IMR-90 (cell line): ENCODE data around the gene CDK6. TPM values are rescaled to one million over a fixed set of nuclear protein-coding genes. Genes with fewer than 3 reads are reported as not detected.

Experiments
- ATAC-seq: fragments of 200-7000 bp; cut with Tn5 transposase; 2 replicates; pipeline ENCODE4 v1.9.1; 2020; ENCODE audit warnings: low read depth, mild to moderate bottlenecking, moderate library complexity
- BruUV-seq: library from RNA; stranded (reverse); fragments of 400-500 nt; replicated peaks from 2 replicates; lab custom pipeline; 2021; lab: Mats Ljungman, UMichigan
- CTCF ChIA-PET: fragments of 300-600 bp; formaldehyde crosslinking; extraction: SDS; loops from one replicate; lab custom pipeline; 2021; ENCODE audit warnings: antibody characterized with exemption; lab: Yijun Ruan, JAX
- POLR2A ChIA-PET: fragments of 300-600 bp; sonication (Branson Sonifier 250); formaldehyde crosslinking; loops from one replicate; lab custom pipeline; 2022; ENCODE audit warnings: antibody characterized with exemption; ENCODE audit not compliant: unreplicated experiment; lab: Charles Lee
- DNase-seq: peaks from one replicate; pipeline ENCODE4 v3.0.0; 2013
- H2AFZ ChIP-seq: replicated peaks from 2 replicates; pipeline ENCODE3; 2013; ENCODE audit warnings: low read length, mild to moderate bottlenecking; ENCODE audit not compliant: poor library complexity
- H2AK5ac ChIP-seq: 2 replicates; pipeline ENCODE4 v1.6.1; 2013; ENCODE audit warnings: low read depth, low read length, inconsistent platforms
- H2AK9ac ChIP-seq: replicated peaks from 2 replicates; pipeline ENCODE3; 2013; ENCODE audit warnings: mild to moderate bottlenecking, low read depth, low read length, moderate library complexity; ENCODE audit not compliant: poor library complexity
- H2BK120ac ChIP-seq: 2 replicates; pipeline ENCODE4 v1.6.1; 2013; ENCODE audit warnings: low read depth, low read length, inconsistent platforms
- H2BK15ac ChIP-seq: 3 replicates; pipeline ENCODE4 v1.6.1; 2013; ENCODE audit warnings: low read depth, low read length, inconsistent platforms
- H2BK20ac ChIP-seq: 2 replicates; pipeline ENCODE4 v1.6.1; 2013; ENCODE audit warnings: low read depth, mild to moderate bottlenecking, inconsistent platforms, low read length, moderate library complexity
- H2BK5ac ChIP-seq: 2 replicates; pipeline ENCODE4 v1.6.1; 2013; ENCODE audit warnings: mild to moderate bottlenecking, low read depth, low read length, inconsistent platforms; ENCODE audit not compliant: poor library complexity, severe bottlenecking
- H3K14ac ChIP-seq: replicated peaks from 2 replicates; pipeline ENCODE4 v1.6.1; 2013; ENCODE audit warnings: low read depth, low read length, inconsistent platforms
- H3K18ac ChIP-seq: 2 replicates; pipeline ENCODE4 v1.6.1; 2013; ENCODE audit warnings: low read depth, low read length, control low read depth
- H3K23ac ChIP-seq: 2 replicates; pipeline ENCODE4 v1.6.1; 2013; ENCODE audit warnings: low read depth, low read length, inconsistent platforms
- H3K27ac ChIP-seq: 2 replicates; pipeline ENCODE4 v1.5.1; 2013; ENCODE audit warnings: mild to moderate bottlenecking, control low read depth, low read length; ENCODE audit not compliant: insufficient read depth
- H3K27me3 ChIP-seq: 2 replicates; pipeline ENCODE4 v1.6.1; 2013; ENCODE audit warnings: low read length; ENCODE audit not compliant: control insufficient read depth, insufficient read depth
- H3K36me3 ChIP-seq: 2 replicates; pipeline ENCODE4 v1.6.1; 2013; ENCODE audit warnings: low read length, mixed read lengths; ENCODE audit not compliant: control insufficient read depth, insufficient read depth
- H3K4ac ChIP-seq: 2 replicates; pipeline ENCODE4 v1.6.1; 2013; ENCODE audit warnings: low read depth, low read length, inconsistent platforms
- H3K4me1 ChIP-seq: 2 replicates; pipeline ENCODE4 v1.6.1; 2013; ENCODE audit warnings: low read length, mixed read lengths; ENCODE audit not compliant: control insufficient read depth, insufficient read depth
- H3K4me2 ChIP-seq: 2 replicates; pipeline ENCODE4 v1.6.1; 2013; ENCODE audit warnings: low read depth, mild to moderate bottlenecking, control low read depth, low read length, moderate library complexity
- H3K4me3 ChIP-seq: 2 replicates; pipeline ENCODE4 v1.5.1; 2013; ENCODE audit warnings: low read depth, mild to moderate bottlenecking, control low read depth, low read length, moderate library complexity; ENCODE audit not compliant: insufficient read depth
- H3K56ac ChIP-seq: 2 replicates; pipeline ENCODE4 v1.6.1; 2013; ENCODE audit warnings: low read length, inconsistent platforms; ENCODE audit not compliant: insufficient read depth; ENCODE audit errors: extremely low read depth
- H3K79me1 ChIP-seq, 2 experiments: 2 replicates each; pipeline ENCODE4 v1.6.1; 2013; ENCODE audit warnings: low read length in 2 of 2, inconsistent platforms in 1 of 2, low read depth in 1 of 2
- H3K9ac ChIP-seq: 2 replicates; pipeline ENCODE4 v1.6.1; 2013; ENCODE audit warnings: low read depth, low read length, control low read depth
- H3K9me1 ChIP-seq: 2 replicates; pipeline ENCODE4 v1.6.1; 2013; ENCODE audit warnings: low read length, inconsistent platforms; ENCODE audit not compliant: insufficient read depth
- H3K9me3 ChIP-seq: 2 replicates; pipeline ENCODE4 v1.6.1; 2013; ENCODE audit warnings: low read length; ENCODE audit not compliant: control insufficient read depth, insufficient read depth
- H4K20me1 ChIP-seq: 2 replicates; pipeline ENCODE4 v1.6.1; 2013; ENCODE audit warnings: low read length, inconsistent platforms; ENCODE audit not compliant: insufficient read depth
- H4K5ac ChIP-seq: 2 replicates; pipeline ENCODE4 v1.6.1; 2013; ENCODE audit warnings: mild to moderate bottlenecking, low read depth, low read length, control low read depth
- H4K8ac ChIP-seq, 2 experiments: 2 replicates each; pipeline ENCODE4 v1.6.1; 2013; ENCODE audit warnings: low read depth in 2 of 2, low read length in 2 of 2, control low read depth in 1 of 2, inconsistent platforms in 1 of 2
- H4K91ac ChIP-seq: 2 replicates; pipeline ENCODE4 v1.6.1; 2013; ENCODE audit warnings: low read depth, low read length, inconsistent platforms; ENCODE audit not compliant: insufficient read depth
- BHLHE40 ChIP-seq: fragments of 150-350 bp; IDR thresholded peaks from 2 replicates; pipeline ENCODE4 v1.6.1; 2016; ENCODE audit warnings: mild to moderate bottlenecking, low read depth, low read length
- CEBPB ChIP-seq: IDR thresholded peaks from 2 replicates; pipeline ENCODE4 v1.6.1; 2012; ENCODE audit warnings: low read depth, low read length, improper control_type of control experiment
- CHD1 ChIP-seq: IDR thresholded peaks from 2 replicates; pipeline ENCODE4 v1.6.1; 2012; ENCODE audit warnings: low read depth, low read length, improper control_type of control experiment
- MAFK ChIP-seq: IDR thresholded peaks from 2 replicates; pipeline ENCODE4 v1.6.1; 2012; ENCODE audit warnings: low read depth, low read length, improper control_type of control experiment
- MAZ ChIP-seq: IDR thresholded peaks from 2 replicates; pipeline ENCODE4 v1.6.1; 2012; ENCODE audit warnings: low read depth, mild to moderate bottlenecking, low read length, improper control_type of control experiment, moderate library complexity, borderline replicate concordance
- MXI1 ChIP-seq: IDR thresholded peaks from 2 replicates; pipeline ENCODE4 v1.6.1; 2012; ENCODE audit warnings: low read depth, mild to moderate bottlenecking, low read length, moderate library complexity, borderline replicate concordance
- NFE2L2 ChIP-seq: fragments of 150-350 bp; IDR thresholded peaks from 2 replicates; pipeline ENCODE4 v1.6.1; 2016; ENCODE audit warnings: low read depth, mild to moderate bottlenecking, low read length
- POLR2A ChIP-seq: IDR thresholded peaks from 2 replicates; pipeline ENCODE4 v1.6.1; 2012; ENCODE audit warnings: mild to moderate bottlenecking, low read depth, low read length
- RAD21 ChIP-seq: IDR thresholded peaks from 2 replicates; pipeline ENCODE4 v1.6.1; 2012; ENCODE audit warnings: low read length, improper control_type of control experiment
- RCOR1 ChIP-seq: IDR thresholded peaks from 2 replicates; pipeline ENCODE4 v1.6.1; 2012; ENCODE audit warnings: mild to moderate bottlenecking, low read length, improper control_type of control experiment; ENCODE audit not compliant: insufficient replicate concordance
- RFX5 ChIP-seq: IDR thresholded peaks from 2 replicates; pipeline ENCODE4 v1.8.0; 2012; ENCODE audit warnings: low read depth, mild to moderate bottlenecking, low read length, moderate library complexity
- SMC3 ChIP-seq: fragments of 150-350 bp; IDR thresholded peaks from 2 replicates; pipeline ENCODE4 v1.6.1; 2016; ENCODE audit warnings: low read depth, mild to moderate bottlenecking, antibody characterized with exemption, low read length, moderate library complexity
- USF2 ChIP-seq: fragments of 150-350 bp; IDR thresholded peaks from 2 replicates; pipeline ENCODE4 v1.6.1; 2017; ENCODE audit warnings: mild to moderate bottlenecking, antibody characterized with exemption, low read length, low read depth
- WGBS, 2 experiments: methylation state at CpG; one replicate each; pipeline versions ENCODE4 v1.1.5 to v1.1.7; 2013; ENCODE audit warnings: missing lambda C conversion rate in 2 of 2; ENCODE audit not compliant: insufficient read length in 1 of 2; ENCODE audit errors: extremely low coverage in 2 of 2; 5-methylcytosine and 5-hydroxymethylcytosine counted together
- dilution Hi-C: fragments of 300-500 bp; cut with HindIII; formaldehyde crosslinking; loops from one replicate; pipeline ENCODE4 v1.14.3; 2018; ENCODE audit warnings: low sequenced_read_pairs; ENCODE audit not compliant: unreplicated experiment
- in situ Hi-C: fragments of 300-500 bp; cut with MboI; formaldehyde crosslinking; loops from 3 replicates; pipeline ENCODE4 v1.14.3; 2019; ENCODE audit warnings: low sequenced_read_pairs, inconsistent platforms, mixed read lengths
- intact Hi-C: fragments of 100-400 bp; cut with micrococcal nuclease; formaldehyde crosslinking; loops from 2 replicates; pipeline ENCODE4 v1.10.0; 2022
- polyA plus RNA-seq, 3 experiments: library from polyadenylated mRNA; depleted of rRNA; stranded (reverse); fragments of >200 nt; gene quantifications; 2 replicates each; pipeline ENCODE4 v1.2.3, GENCODE V29; 2012; ENCODE audit warnings: low replicate concordance in 1 of 3
- total RNA-seq: library from RNA; depleted of rRNA; stranded (reverse); fragments of >200 nt; gene quantifications from 2 replicates; pipeline ENCODE4 v1.2.3, GENCODE V29; 2012
- TF ChIP-seq, protein P1 (sequence below): conservative IDR thresholded peaks from 2 replicates; pipeline ENCODE4 v1.5.1; 2012; ENCODE audit warnings: mild to moderate bottlenecking, low read depth, low read length, improper control_type of control experiment
- TF ChIP-seq, protein P2 (sequence below): fragments of 150-350 bp; IDR thresholded peaks from 2 replicates; pipeline ENCODE4 v1.6.1; 2016; ENCODE audit warnings: low read depth, mild to moderate bottlenecking, low read length, moderate library complexity, borderline replicate concordance

CDK6 gene
- total and polyA plus RNA-seq, 2 of the 4 experiments (the other 2 are of a cell fraction) = 21.5 to 195 TPM

GRCh38 chr7:92557249-92557648 is 279.1 kb downstream of the CDK6 start:
- Histone ChIP-seq H4K8ac (no peak overlapping the region), H3K27me3 (no peaks in the 10 kb centered on the region), H3K79me1 (no peaks in the 10 kb centered on the region), H3K56ac (no peak overlapping the region), H3K4me1 (no peaks in the 10 kb centered on the region), H2BK120ac (no peak overlapping the region), H3K18ac (no peak overlapping the region), H3K23ac (no peak overlapping the region), H2AK9ac (no peak overlapping the region), H3K4ac (no peak overlapping the region), H3K14ac (no peak overlapping the region), H3K36me3 (peaks cover 5% of the 10 kb centered on the region; the same call in 1 of the 2 replicates), H2AK5ac (no peak overlapping the region), H3K4me3 (no peak overlapping the region), H2AFZ (no peak overlapping the region), H3K9me3 (no peaks in the 10 kb centered on the region), H3K9ac (no peak overlapping the region), H4K20me1 (no peaks in the 10 kb centered on the region; the same call in 1 of the 2 replicates), H4K5ac (no peak overlapping the region), H4K91ac (no peak overlapping the region), H3K9me1 (no peaks in the 10 kb centered on the region), H2BK5ac (no peak overlapping the region), H3K27ac (no peak overlapping the region), H2BK15ac (no peak overlapping the region), H2BK20ac (no peak overlapping the region), H3K4me2 (no peak overlapping the region)
- POLR2A ChIA-PET = no interaction called here
- in situ Hi-C loops (no loop called here), dilution Hi-C loops (no loop called here), intact Hi-C loops (no loop called here)
- no CpG with 5 or more reads among the region's 2 CpGs for WGBS, 2 experiments
- BruUV-seq = no TSS peak
- no peak for DNase-seq
- TF ChIP-seq USF2 = no peak
- TF ChIP-seq, protein P1, sequence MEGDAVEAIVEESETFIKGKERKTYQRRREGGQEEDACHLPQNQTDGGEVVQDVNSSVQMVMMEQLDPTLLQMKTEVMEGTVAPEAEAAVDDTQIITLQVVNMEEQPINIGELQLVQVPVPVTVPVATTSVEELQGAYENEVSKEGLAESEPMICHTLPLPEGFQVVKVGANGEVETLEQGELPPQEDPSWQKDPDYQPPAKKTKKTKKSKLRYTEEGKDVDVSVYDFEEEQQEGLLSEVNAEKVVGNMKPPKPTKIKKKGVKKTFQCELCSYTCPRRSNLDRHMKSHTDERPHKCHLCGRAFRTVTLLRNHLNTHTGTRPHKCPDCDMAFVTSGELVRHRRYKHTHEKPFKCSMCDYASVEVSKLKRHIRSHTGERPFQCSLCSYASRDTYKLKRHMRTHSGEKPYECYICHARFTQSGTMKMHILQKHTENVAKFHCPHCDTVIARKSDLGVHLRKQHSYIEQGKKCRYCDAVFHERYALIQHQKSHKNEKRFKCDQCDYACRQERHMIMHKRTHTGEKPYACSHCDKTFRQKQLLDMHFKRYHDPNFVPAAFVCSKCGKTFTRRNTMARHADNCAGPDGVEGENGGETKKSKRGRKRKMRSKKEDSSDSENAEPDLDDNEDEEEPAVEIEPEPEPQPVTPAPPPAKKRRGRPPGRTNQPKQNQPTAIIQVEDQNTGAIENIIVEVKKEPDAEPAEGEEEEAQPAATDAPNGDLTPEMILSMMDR = no peak
- no peak for TF ChIP-seq CEBPB
- no peak for TF ChIP-seq MAFK
- TF ChIP-seq, protein P2, sequence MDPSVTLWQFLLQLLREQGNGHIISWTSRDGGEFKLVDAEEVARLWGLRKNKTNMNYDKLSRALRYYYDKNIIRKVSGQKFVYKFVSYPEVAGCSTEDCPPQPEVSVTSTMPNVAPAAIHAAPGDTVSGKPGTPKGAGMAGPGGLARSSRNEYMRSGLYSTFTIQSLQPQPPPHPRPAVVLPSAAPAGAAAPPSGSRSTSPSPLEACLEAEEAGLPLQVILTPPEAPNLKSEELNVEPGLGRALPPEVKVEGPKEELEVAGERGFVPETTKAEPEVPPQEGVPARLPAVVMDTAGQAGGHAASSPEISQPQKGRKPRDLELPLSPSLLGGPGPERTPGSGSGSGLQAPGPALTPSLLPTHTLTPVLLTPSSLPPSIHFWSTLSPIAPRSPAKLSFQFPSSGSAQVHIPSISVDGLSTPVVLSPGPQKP = no peak
- TF ChIP-seq SMC3 = no peak
- no peak for TF ChIP-seq POLR2A
- TF ChIP-seq BHLHE40 = no peak
- no peak for TF ChIP-seq NFE2L2
- TF ChIP-seq MXI1 = no peak
- no peak for TF ChIP-seq MAZ
- no peak for TF ChIP-seq RFX5
- TF ChIP-seq CHD1 = no peak
- TF ChIP-seq RCOR1 = no peak
- TF ChIP-seq RAD21 = no peak
- CTCF ChIA-PET = no interaction called here
- ATAC-seq = no peak
